SJSA1 (cell line): ENCODE data around the gene TSPAN5. TPM values are rescaled to one million over a fixed set of nuclear protein-coding genes. Genes with fewer than 3 reads are reported as not detected.

ENCODE experiments used
- DNase-seq, 2 experiments: peaks; one replicate each; pipeline ENCODE4 v3.0.0-alpha.2; 2015 to 2020; ENCODE audit warnings: low spot score in 2 of 2, low read depth in 1 of 2
- H3K27ac ChIP-seq: fragments of 250-450 bp; sonication (Bioruptor Pico); 2 replicates; pipeline ENCODE4 v1.5.1; 2020; ENCODE audit warnings: mild to moderate bottlenecking, moderate library complexity
- H3K27me3 ChIP-seq: fragments of 250-450 bp; sonication (Bioruptor Pico); replicated peaks from 2 replicates; pipeline ENCODE4 v1.5.1; 2020; ENCODE audit warnings: mild to moderate bottlenecking, moderate library complexity
- H3K36me3 ChIP-seq: fragments of 250-450 bp; sonication (Bioruptor Pico); 2 replicates; pipeline ENCODE4 v1.5.1; 2020; ENCODE audit warnings: mild to moderate bottlenecking
- H3K4me1 ChIP-seq: fragments of 250-450 bp; sonication (Bioruptor Pico); replicated peaks from 2 replicates; pipeline ENCODE4 v1.6.1; 2021; ENCODE audit warnings: mild to moderate bottlenecking
- H3K4me3 ChIP-seq: fragments of 250-450 bp; sonication (Bioruptor Pico); 2 replicates; pipeline ENCODE4 v1.5.1; 2020; ENCODE audit warnings: mild to moderate bottlenecking
- H3K9me3 ChIP-seq: fragments of 250-450 bp; sonication (Bioruptor Pico); replicated peaks from 2 replicates; pipeline ENCODE4 v1.5.1; 2020; ENCODE audit warnings: mild to moderate bottlenecking
- total RNA-seq: library from RNA; depleted of rRNA; stranded (reverse); fragments of >200 nt; shearing (Covaris generic); gene quantifications from 2 replicates; pipeline ENCODE4 v1.2.3, GENCODE V29; 2014

The TSPAN5 gene
- total RNA-seq, 1 experiment from 2014 or later = 20.0 TPM

GRCh38 chr4:98570151-98570797, 88.1 kb downstream of the TSPAN5 start:
- no peak for DNase-seq
- Histone ChIP-seq H3K27ac (no peak overlapping the region), H3K36me3 (peaks cover 7% of the 10 kb centered on the region), H3K27me3 (no peaks in the 10 kb centered on the region), H3K4me3 (no peak overlapping the region), H3K9me3 (no peaks in the 10 kb centered on the region), H3K4me1 (no peaks in the 10 kb centered on the region)

DNA sequence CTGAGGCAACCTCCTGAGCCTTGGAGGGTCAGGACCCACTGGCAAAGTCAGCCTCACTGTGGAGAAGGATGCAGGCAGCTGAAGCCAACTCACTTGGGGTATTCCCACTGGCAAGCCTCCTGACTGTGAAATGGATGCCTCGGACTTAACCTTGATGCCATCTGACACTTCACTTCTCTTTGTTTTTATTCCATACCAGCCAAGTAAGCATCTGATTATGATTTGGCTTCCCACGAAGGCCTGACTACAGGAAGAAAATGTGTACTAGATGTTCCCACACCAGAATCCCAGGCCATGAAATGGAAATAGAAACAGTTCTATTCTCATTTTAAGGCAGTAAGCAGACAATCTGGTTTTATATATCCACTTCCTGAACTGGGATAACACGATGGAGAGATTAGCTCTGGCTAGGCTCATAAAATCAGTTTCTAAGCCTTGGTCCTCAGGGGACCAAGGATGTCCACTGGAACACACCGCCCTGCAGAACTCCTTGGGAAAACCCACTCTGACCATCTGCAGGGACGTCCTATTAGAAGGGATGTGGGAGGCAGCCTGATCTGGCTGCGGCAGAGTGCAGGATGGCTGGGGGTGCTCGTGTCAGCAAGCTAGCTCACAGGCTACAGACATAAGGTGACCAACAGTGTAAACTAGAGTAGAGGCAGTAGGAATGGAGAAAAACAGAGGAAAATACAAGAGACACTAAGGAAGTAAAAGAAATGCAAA, 89.3 kb downstream of the TSPAN5 start:
- H3K4me1 ChIP-seq = no peaks in the 10 kb centered on the region
- no peak overlapping the region for H3K27ac ChIP-seq
- H3K4me3 ChIP-seq = no peak overlapping the region
- H3K9me3 ChIP-seq = no peaks in the 10 kb centered on the region
- no peak for DNase-seq
- H3K27me3 ChIP-seq = no peaks in the 10 kb centered on the region
- H3K36me3 ChIP-seq = peaks cover 3% of the 10 kb centered on the region

- H3K9me3 ChIP-seq = no peaks in the 10 kb centered on the region
Measured at GRCh38 chr4:98567611-98568010, 90.8 kb downstream of the TSPAN5 start.

GRCh38 chr4:98566361-98567008, 91.9 kb downstream of the TSPAN5 start:
- H3K27me3 ChIP-seq = no peaks in the 10 kb centered on the region
- no peaks in the 10 kb centered on the region for H3K4me1 ChIP-seq
- no peak for DNase-seq
- H3K9me3 ChIP-seq = no peaks in the 10 kb centered on the region
- no peak overlapping the region for H3K4me3 ChIP-seq
- H3K36me3 ChIP-seq = no peaks in the 10 kb centered on the region
- no peak overlapping the region for H3K27ac ChIP-seq

More at GRCh38 chr4:98567611-98568010, 90.8 kb downstream of the TSPAN5 start:
- no peaks in the 10 kb centered on the region for H3K36me3 ChIP-seq
- H3K27me3 ChIP-seq = no peaks in the 10 kb centered on the region
- H3K4me3 ChIP-seq = no peak overlapping the region
- DNase-seq = no peak
- H3K27ac ChIP-seq = no peak overlapping the region
- H3K4me1 ChIP-seq = no peaks in the 10 kb centered on the region

DNA sequence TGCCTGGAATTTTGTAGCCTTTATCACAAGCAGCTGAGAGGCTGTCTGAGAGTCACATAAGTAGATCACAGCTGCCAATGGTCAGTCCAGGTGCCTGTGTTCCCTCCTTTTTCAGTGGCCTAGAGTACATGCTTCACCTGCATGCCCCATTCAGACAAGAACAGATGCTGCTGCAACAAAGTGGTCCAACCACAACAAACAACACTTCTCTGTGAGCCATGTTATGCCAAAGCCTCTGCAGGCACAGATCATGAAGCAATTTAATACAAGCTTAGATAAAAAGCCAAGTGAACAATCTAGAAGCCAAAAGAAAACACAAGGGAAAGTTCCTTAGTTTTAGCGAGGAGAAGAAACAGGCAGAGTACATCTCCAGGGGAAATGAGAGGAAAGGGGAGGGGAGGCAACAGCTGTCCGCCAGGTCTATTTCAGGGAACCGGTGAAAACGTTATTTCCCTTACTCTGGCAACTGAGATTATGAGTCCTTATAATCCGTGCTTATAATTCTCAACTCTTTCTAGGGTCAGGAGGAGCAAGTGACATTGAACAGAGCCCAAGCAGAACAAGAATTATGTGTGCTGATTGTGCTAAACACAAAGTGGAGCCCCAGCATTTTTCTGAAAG, 92.6 kb downstream of the TSPAN5 start:
- DNase-seq = no peak
- H3K4me1 ChIP-seq = no peaks in the 10 kb centered on the region
- no peak overlapping the region for H3K27ac ChIP-seq
- no peaks in the 10 kb centered on the region for H3K36me3 ChIP-seq
- H3K4me3 ChIP-seq = no peak overlapping the region
- H3K27me3 ChIP-seq = no peaks in the 10 kb centered on the region
- no peaks in the 10 kb centered on the region for H3K9me3 ChIP-seq

DNA sequence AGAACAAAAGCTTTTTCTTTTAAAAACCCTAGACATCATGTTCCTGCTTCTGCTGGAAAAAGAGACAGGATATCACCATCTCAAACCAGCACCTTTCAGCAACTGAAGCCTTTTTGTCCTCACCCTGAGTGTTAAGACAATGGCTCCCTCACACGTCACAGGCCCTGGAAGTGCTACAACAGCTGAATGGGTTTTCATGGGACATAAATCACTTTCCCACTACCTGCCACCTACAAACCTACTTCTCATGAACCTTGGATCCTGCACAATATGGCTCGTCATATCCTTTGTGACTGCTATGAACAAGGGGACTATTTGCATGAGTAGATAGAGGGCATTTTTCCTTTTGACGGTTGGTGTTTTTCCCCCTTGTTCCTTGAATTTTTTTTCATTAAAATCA, 93.6 kb downstream of the TSPAN5 start:
- Histone ChIP-seq H3K9me3 (no peaks in the 10 kb centered on the region), H3K4me1 (no peaks in the 10 kb centered on the region)
- DNase-seq = no peak

DNA sequence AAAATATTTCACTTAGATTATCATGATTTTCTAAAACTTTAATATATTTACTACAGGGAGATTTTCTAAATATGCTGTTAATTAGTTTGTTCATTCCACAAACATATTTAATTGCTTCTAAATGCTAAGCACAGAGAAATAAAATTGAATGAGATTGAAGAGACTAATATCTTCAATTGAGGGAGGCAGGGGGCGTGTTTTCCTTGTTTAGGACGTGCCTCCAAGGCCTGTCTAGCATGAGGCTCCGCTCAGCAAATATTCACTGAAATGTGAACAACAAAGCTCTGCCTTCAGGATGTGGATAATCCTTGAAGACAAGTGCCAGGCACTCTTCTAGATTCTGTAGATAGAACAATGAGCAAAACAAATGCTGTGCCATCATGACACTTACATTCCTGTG, 98.1 kb downstream of the TSPAN5 start:
- H3K4me3 ChIP-seq = no peak overlapping the region
- peaks cover 8% of the 10 kb centered on the region for H3K4me1 ChIP-seq
- no peak overlapping the region for H3K27ac ChIP-seq
- no peaks in the 10 kb centered on the region for H3K27me3 ChIP-seq
- no peaks in the 10 kb centered on the region for H3K36me3 ChIP-seq
- no peak for DNase-seq
- no peaks in the 10 kb centered on the region for H3K9me3 ChIP-seq

More for the DNA sequence above, 93.6 kb downstream of the TSPAN5 start:
- no peaks in the 10 kb centered on the region for H3K27me3 ChIP-seq
- no peaks in the 10 kb centered on the region for H3K36me3 ChIP-seq
- H3K4me3 ChIP-seq = no peak overlapping the region
- H3K27ac ChIP-seq = no peak overlapping the region

DNA sequence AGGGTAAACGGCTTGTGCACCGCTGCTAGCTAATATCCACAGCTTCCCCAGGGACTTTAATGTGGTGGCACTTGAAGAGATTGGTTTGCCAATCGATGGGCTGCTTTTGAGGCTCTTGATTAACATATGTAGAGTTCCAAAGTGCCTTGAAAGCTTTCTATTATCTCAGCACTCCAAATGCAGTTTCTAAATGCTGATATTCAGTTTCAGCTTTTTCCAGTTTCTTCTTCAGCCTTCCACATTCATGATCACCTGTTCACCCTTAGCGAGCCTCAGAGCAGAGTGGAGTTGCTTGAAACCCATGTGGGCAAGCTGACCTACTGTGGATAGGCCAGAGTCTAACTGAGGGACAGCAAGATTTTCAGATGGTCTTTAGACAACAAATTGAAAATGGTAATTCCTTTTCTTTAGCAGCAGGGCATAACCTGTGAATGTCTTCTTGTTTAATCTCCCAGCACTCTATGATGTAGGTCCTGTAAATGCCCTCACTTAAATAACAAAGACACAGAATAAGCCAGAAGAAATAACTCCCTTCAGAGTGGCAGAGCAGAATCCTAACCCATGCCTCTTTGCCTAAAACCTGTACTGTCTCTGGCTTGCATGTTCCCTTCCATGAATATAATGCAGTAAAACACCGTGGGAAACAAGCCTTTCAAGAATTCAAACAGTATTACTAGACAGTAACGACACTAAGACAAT, 99.8 kb downstream of the TSPAN5 start:
- H3K4me3 ChIP-seq = no peak overlapping the region
- H3K9me3 ChIP-seq = no peaks in the 10 kb centered on the region
- no peaks in the 10 kb centered on the region for H3K36me3 ChIP-seq
- DNase-seq = no peak
- no peaks in the 10 kb centered on the region for H3K27me3 ChIP-seq
- H3K4me1 ChIP-seq = peaks cover 8% of the 10 kb centered on the region
- no peak overlapping the region for H3K27ac ChIP-seq

GRCh38 chr4:98557194-98557892, 101.1 kb downstream of the TSPAN5 start:
- Histone ChIP-seq H3K4me1 (peaks cover 8% of the 10 kb centered on the region), H3K27me3 (no peaks in the 10 kb centered on the region), H3K9me3 (no peaks in the 10 kb centered on the region), H3K27ac (0 out of 2 replicates have a peak overlapping the region, but pooled peaks have one; percentile 12), H3K4me3 (no peak overlapping the region), H3K36me3 (no peaks in the 10 kb centered on the region)
- peak; percentile 33 to 52 for DNase-seq

DNA sequence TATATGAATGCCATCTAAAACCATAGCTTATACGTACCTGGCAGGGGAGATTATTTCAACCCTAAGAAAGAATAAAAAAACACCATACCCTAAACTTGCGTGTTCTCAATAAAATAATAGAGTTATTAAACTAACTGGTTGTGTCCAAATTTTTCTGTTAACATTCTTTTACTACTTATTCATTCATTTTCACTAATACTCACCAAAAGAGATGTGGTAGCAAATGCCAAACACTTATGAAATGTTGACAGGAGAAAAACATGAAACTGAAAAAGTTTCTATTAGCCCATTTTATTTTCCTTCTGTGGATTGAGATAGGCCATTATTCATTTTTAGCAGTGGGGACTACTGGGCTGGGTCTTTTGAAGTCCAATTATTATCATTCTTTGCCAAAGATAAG, 102.0 kb downstream of the TSPAN5 start:
- Histone ChIP-seq H3K4me1 (peaks cover 8% of the 10 kb centered on the region), H3K27ac (no peak overlapping the region), H3K9me3 (no peaks in the 10 kb centered on the region), H3K36me3 (no peaks in the 10 kb centered on the region), H3K27me3 (no peaks in the 10 kb centered on the region), H3K4me3 (no peak overlapping the region)
- DNase-seq = no peak

DNA sequence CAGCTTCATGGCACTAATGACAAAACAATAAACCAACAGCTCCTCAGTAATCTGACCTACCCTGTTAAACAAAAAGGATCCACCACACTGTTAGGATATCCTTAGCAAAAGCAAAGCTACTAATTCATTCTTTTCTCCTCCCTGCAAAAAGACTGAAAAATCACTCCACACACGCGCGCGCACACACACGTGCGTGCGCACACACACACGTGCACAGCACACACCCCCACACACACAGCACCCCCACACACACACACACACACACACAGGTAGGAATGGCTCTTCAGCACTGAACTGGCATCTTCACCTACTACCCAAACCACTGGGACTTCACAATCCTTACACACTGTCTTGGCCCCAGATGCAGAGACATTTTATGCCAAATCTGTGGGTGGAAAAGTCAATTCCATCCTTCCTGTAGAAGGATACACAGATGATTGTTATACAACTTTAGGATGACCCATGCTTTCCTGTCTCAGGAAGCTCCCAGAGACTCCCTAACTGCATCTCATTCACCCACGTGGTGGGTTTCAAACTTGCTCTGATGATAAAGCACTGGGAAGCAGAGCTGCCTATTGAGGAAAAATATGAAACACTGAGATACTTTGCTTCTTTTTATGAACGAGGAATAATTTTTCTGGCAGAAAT, 102.5 kb downstream of the TSPAN5 start:
- DNase-seq = no peak
- H3K4me3 ChIP-seq = no peak overlapping the region
- H3K27ac ChIP-seq = no peak overlapping the region

GRCh38 chr4:98546910-98547594, 111.4 kb downstream of the TSPAN5 start:
- peak in 1 of 2 experiments; percentile 32 for DNase-seq
- H3K27ac ChIP-seq = 0 out of 2 replicates have a peak overlapping the region, but pooled peaks have one; percentile 7
- no peaks in the 10 kb centered on the region for H3K36me3 ChIP-seq
- no peaks in the 10 kb centered on the region for H3K9me3 ChIP-seq
- peaks cover 8% of the 10 kb centered on the region for H3K4me1 ChIP-seq
- H3K4me3 ChIP-seq = peak overlapping the region; percentile 10; the same call in 1 of the 2 replicates
- H3K27me3 ChIP-seq = no peaks in the 10 kb centered on the region

More for the DNA sequence above, 102.5 kb downstream of the TSPAN5 start:
- no peaks in the 10 kb centered on the region for H3K9me3 ChIP-seq
- H3K27me3 ChIP-seq = no peaks in the 10 kb centered on the region
- no peaks in the 10 kb centered on the region for H3K36me3 ChIP-seq
- H3K4me1 ChIP-seq = peaks cover 8% of the 10 kb centered on the region
